NCI-H187 (cell line): ENCODE measurements around the gene UCP1.
"Not testable (repeated sequence)": the region's sequence is repeated elsewhere in the genome, so short reads cannot be mapped to it uniquely, and the experiment has no call there.

Experiments used
- DNase-seq, 2 experiments: peaks; one replicate each; lab custom pipeline; 2025; lab: John Stamatoyannopoulos, UW

Gene UCP1

GRCh38 chr4:140533951-140534480 lies 34.7 kb downstream of the UCP1 start:
- DNase-seq = no peak

GRCh38 chr4:140529434-140529833 lies 39.3 kb downstream of the UCP1 start:
- DNase-seq = no peak

- DNase-seq = peak; percentile 75 to 82
Observed at GRCh38 chr4:140523857-140524742, 44.7 kb downstream of the UCP1 start, which contains the start of gene ELMOD2. Gene ELMOD2, plus strand, starts transcription at chr4:140524168. Its CDS starts 1,261 bp downstream, at chr4:140525429.

GRCh38 chr4:140523370-140523856 lies 45.3 kb downstream of the UCP1 start:
- no peak for DNase-seq

- no peak for DNase-seq
Observed at GRCh38 chr4:140515423-140515822, 53.3 kb downstream of the UCP1 start.

- DNase-seq = not testable (repeated sequence)
Observed at GRCh38 chr4:140513765-140514164, 55.0 kb downstream of the UCP1 start.
